SU-DHL-6 (cell line): Measurements from ENCODE around the gene ZNF530.

Source experiments
- CTCF ChIP-seq: fragments of 200-600 bp; sonication (generic); IDR thresholded peaks from one replicate; pipeline ENCODE4 v1.5.1; 2017; ENCODE audit warnings: antibody characterized with exemption, mild to moderate bottlenecking, low read length, moderate library complexity; ENCODE audit not compliant: insufficient read depth, poor library complexity, severe bottlenecking
- EZH2phosphoT487 ChIP-seq: fragments of 200-600 bp; sonication (generic), shearing (Covaris generic); conservative IDR thresholded peaks from 2 replicates; pipeline ENCODE4 v1.6.1; 2018; ENCODE audit warnings: mild to moderate bottlenecking, antibody characterized with exemption, low read length, moderate library complexity, mixed read lengths

DNA sequence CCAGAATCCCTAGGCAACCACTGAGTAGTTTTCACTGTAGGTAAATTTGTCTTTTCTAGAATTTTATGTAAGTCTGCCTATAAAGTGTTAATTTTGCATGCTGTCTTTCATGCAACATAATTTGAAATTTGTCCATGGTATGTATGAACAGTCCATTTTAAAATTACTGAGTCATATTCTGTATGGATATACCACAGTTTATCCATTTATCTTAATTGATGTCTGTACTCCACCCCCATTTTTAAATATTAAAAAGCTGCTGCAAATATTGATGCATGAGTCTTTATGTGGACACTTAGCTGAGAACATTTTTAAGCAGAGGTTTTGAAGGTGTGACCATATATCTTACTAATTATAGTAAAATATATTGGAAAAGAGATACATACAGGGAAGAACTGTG is 23.4 kb downstream of the ZNF530 start:
- TF ChIP-seq CTCF: no peak
- no peak for TF ChIP-seq EZH2phosphoT487
